NCI-H82 treated with DMSO at 0.1 percent for 48 hours (cell line): ENCODE data around the gene SPATA3.
"Not testable (repeated sequence)": the region's sequence is repeated elsewhere in the genome, so short reads cannot be mapped to it uniquely, and the experiment has no call there.

Experiments
- DNase-seq: peaks from one replicate; lab custom pipeline; 2025; ENCODE audit not compliant: unreplicated experiment; lab: John Stamatoyannopoulos, UW

The SPATA3 gene

GRCh38 chr2:230991598-230991997 lies 4.3 kb upstream of the SPATA3 start:
- no peak for DNase-seq

- no peak for DNase-seq
Observed at GRCh38 chr2:230996661-230997060, 740 bp downstream of the SPATA3 start.

DNA sequence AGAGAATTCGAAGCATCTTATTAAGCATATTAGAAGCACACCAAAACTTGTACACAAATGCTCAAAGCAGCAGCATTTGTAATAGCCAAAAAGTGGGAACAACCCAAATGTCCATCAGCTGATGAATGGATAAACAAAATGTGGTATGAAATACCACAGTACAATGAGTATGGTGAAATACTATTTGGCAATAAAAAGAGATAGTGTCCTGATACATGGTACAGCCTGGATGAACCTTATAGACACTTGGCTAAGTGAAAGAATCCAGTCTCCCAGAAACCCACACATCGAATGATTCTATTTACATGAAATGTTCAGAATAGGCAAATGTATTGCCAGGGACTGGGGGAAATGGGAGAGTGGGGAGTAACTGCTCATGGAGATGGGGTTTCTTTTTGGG lies 3.0 kb downstream of the SPATA3 start:
- DNase-seq, result no peak

- DNase-seq, result no peak
Observed at GRCh38 chr2:230999477-230999876, 3.6 kb downstream of the SPATA3 start.

- DNase-seq, result no peak
Observed at GRCh38 chr2:231000211-231000904, 4.4 kb downstream of the SPATA3 start.

- no peak for DNase-seq
Observed at GRCh38 chr2:231001036-231001435, 5.1 kb downstream of the SPATA3 start.

DNA sequence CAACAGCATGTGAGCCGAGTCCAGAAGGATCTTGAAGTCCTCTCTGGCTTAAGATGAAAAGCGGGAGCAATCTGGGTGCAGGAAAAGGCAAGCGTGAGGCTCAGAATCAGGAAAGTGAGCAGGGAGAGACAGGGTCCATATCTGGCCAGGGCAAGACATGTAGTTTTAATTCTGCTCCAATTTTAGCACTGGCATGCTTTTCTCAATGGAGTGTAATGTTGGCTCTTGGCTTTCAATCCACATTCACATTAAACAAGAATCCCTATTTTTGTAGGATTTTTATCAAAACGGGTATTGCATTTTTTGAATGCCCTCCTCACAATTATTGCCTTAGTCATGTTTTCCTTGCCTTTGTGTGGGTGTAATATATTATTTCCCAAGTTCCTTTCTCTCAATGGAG lies 6.0 kb downstream of the SPATA3 start:
- DNase-seq, result no peak

DNA sequence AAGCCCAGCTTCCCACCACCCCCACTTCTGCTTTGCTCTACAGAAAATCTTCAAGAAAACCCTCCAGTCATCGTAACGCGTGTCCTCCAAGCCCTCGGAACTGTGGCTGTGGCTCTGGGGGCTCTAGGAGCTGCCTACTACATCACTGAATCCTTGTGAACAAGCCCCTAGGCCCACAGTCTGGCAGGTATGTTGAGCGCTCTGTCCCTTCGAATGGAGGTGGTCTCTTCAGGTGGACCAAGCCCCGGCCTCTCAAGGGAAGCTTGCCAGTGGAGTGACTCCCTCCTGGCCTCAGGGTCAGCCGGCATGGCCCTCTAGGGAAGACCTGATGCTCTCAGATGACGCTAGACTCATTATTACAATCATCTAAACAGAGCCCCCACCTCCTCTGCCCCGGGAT lies 6.7 kb downstream of the SPATA3 start:
- no peak for DNase-seq

DNA sequence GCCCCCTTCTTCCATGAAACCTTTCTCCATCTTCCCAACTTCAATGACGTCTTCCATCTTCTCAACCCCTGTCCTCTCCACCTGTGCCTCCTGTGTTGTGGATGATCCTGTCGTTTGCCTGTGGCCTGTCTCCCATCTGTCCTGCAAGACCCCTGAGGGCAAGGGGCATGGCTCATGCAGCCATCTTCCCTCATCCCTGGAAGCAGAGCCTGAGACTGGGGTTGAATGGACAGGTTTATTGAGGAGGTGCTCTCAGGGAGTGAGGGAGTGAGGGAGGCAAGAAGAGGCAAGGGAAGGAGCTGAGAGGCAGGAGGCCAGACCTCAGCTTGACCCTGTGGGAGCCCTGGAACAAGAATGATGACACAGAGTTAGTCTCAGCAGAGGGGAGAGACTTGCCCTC lies 7.3 kb downstream of the SPATA3 start:
- DNase-seq, result no peak

- not testable (repeated sequence) for DNase-seq
Observed at GRCh38 chr2:231004930-231005329, 9.0 kb downstream of the SPATA3 start.

DNA sequence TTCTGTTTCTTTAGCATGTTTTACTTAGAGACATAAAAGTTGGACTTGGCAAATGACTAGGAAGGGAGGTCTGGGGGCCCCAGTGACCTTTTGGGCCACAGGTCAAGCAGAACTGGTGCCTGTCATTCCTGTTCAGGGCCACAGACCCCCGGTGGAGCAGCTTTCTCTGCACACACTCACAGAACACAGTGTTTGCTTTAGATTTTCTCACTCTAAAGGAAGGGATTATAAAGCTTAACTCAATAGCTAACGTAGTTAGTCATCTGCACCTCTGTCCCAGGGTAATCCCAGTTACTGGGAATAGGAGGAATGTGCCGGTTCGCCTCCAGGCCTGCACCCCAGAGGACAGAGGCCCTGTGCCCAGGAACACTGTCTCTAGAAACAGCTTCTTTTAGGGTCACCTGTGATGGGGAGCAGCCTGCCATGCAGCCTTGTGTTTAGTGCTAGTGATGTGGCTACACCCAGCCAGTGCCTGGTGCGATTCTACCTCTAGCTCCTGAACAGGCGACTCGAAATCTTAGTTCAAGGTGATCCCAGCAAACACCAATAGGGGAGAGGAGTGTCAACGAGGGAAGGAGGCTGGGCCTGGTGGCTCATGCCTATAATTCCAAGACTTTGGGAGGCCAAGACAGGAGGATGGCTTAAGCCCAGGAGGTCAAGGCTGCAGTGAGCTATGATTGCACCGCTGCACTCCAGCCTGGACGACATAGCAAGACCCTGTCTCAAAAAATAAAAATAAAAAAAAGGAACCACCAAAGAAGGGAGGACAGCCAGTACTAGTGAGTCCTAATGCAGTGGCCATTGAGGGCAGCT lies 11.6 kb downstream of the SPATA3 start:
- DNase-seq, result peak; percentile 40

- DNase-seq, result no peak
Observed at GRCh38 chr2:231008131-231008530, 12.2 kb downstream of the SPATA3 start.

GRCh38 chr2:231009236-231009919 lies 13.5 kb downstream of the SPATA3 start:
- no peak for DNase-seq

DNA sequence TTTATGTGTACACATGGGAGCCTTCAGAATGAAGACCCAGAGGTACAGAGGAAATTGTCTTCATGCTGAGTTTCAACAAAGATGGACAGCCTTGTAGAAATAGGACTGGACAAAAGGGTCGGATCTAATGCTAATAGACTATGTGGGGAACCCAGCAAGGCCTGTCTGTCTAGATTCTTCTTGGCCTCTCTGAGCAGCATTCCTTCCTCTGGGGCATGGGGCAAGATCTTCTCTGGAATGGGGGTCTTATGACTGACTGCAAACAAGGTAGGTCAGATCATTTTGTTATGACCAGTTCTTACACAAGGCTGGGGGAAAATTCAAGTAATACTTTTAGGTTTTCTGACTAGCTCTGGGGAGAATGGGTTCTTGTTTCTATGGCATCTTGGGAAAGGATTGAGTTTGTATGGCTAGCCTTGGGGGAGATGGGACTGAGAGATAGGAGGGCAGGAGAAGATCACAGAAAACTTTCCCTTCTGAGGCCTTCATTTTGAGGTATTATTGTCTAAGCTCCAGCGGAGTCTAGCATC lies 14.3 kb downstream of the SPATA3 start:
- DNase-seq, result no peak

- no peak for DNase-seq
Observed at GRCh38 chr2:231011526-231011925, 15.6 kb downstream of the SPATA3 start.

DNA sequence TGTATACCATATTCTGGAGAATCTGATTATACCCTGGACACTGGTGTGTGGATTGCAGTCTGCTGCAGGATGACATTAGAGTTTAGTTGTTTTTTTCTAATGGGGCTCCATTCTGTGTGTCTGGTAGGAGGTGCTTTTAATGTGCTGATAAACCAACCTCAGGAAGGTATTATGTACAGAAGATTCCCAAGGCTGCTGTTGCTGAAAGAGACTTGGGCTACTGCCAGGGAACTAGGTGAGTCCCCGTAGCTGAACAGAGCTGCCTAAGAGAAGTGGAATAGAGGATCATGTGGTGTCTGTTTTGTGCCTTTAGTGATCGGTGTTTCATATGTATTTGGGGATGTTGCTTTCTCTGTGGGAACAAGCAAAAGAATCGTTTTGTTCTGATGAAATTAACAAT lies 16.5 kb downstream of the SPATA3 start:
- DNase-seq, result no peak

- no peak for DNase-seq
Observed at GRCh38 chr2:231013820-231014219, 17.9 kb downstream of the SPATA3 start.

- DNase-seq, result no peak
Observed at GRCh38 chr2:231015478-231015877, 19.6 kb downstream of the SPATA3 start.

DNA sequence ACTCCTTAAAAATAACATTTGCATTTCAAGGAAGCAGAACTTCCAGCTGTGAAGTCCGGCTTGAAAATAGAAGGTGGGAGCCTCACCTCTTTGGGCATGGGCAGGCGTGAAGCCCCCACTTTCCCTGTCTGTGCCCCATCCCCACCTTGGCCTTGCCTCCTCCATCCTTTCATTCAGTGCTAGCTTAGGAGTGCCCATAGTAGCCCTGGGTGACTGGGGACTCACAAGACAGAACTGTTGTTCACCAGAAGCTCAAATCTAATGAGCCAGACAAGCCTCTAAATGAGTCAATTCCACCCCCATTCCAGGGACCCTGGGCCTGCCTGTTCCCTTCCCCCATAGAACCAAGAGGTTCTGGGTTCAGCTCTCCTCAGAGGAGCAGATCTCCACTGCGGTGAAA lies 20.0 kb downstream of the SPATA3 start:
- no peak for DNase-seq

DNA sequence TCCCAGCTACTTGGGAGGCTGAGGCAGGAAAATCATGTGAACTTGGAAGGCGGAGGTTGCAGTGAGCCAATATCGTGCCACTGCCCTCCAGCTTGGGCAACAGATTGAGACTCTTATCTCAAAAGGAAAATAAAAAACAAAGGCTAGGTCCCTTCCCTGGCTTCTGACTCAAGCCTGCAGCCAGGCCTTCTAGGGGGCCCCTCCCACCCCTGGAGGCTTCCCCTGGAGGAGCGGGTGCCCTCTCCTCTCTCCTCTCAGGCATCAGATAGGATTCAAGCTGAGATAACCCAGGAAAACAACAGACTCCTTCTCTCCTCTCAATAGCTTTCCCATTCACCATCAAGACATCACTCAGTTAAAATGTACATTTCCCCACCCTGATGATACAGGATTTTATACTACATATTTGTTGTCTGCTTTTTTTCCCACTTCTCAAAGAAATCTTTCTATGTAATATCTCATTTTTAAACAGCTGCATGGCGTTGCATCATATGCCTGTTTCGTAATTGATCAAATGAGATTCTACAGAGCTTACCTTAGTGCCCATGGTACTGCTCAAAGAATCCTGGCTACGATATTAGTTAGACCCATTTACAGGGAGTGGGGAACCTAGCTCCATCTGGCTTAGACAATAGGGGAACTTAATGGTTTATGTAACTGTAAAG lies 20.8 kb downstream of the SPATA3 start:
- no peak for DNase-seq

DNA sequence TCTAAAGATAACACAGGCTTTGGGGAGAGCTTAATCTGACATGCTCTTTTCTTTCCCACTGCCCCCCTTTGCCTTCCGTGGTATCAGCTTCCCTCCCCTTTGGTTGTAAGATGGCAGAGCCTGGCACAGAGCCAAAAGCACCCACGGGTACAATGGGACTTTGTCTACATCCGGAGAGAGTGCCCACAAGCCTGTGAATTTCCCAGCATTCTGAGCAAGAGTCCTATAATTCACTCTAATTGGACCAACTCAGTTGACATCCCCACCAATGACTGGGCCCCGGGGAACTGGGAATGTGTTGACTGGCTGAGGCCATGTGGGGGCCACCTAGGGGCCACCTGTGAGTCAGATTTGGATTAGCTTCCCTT lies 21.3 kb downstream of the SPATA3 start:
- DNase-seq, result no peak
